Measurements from ENCODE around the gene C16orf96.
"Not testable (repeated sequence)": the region's sequence is repeated elsewhere in the genome, so short reads cannot be mapped to it uniquely, and the experiment has no call there.

The C16orf96 gene

DNA sequence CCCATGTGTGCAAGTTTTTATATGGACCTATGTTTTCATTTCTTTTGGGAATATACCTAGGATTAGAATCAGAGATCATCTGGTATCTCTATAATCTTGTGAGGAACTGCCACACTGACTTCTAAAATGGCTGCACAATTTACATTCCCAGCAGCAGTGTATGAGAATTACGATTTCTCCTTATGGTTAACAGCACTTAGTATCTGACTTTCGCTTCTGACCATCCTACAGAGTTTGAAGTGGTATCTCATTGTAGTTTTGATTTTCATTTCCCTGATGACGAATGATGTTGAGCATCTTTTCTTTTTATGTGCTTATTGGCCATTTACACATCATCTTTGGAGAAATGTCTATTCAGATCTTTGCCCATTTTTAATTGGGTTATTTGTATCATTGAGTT lies 10.0 kb downstream of the C16orf96 start:
- no peak for DNase-seq (ENCODE audit: low read depth)

DNA sequence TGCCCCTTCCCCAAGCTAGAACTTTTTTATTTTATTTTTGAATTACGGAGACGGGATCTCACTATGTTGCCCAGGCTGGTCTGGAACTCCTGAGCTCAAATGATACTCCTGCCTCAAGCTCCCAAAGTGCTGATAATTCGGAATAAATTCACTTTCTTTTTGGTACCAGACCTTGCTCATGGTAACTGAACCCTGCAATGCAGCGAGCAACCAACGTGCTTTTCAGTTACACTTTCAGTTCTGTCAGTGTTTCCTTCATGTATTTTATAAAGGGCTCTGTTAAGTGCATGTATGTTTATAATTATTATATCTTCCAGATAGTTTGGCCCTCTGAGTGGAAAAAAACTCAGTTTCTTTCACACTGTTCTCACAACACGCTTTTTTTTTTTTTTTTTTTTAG lies 13.9 kb downstream of the C16orf96 start:
- no peak for DNase-seq (ENCODE audit: low read depth)

DNA sequence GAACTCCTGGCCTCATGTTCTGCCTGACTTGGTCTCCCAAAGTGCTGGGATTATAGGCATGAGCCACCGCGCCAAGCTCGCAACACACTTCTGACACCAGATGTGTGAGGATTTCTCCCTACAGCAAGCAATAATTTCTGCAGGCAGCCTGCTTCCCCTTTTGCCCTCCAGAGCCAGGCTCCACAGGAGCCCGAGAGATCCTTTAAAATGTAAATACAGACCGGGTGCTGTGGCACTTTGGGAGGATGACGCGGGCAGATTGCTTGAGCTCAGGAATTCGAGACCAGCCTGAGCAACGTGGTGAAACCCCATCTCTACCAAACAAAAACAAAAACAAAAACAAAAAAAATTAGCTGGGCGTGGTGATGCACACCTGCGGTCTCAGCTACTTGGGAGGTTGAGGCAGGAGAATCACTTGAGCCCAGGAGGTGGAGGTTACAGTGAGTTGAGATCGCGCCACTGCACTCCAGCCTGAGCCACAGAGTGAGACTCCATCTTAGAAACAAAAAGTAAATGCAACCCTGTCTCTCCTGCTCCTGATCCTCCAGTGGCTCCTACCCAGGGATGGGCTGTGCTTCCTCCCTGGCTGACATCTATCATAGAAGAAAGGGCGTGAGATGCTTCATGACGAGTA lies 14.7 kb downstream of the C16orf96 start:
- no peak for DNase-seq (ENCODE audit: low read depth)

DNA sequence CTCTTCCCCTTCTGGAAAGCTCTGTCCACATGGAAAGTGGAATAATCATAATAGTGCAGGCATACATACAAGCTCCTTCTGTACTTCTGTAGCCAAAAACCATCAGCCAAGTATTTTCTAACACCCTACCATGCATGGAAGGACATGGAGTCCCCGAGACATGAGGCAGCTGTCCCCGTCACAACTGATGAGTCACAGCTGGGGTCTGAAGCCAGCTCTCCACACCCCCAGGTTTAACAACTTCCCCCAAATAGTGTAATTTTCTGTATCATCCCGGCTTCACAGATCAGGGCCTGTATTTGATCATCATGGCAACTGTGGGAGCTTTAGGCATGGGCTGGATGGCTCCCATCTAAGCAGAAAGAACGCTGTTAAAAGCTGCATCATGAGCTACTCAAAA lies 16.6 kb downstream of the C16orf96 start:
- DNase-seq (ENCODE audit: low read depth) = no peak

DNA sequence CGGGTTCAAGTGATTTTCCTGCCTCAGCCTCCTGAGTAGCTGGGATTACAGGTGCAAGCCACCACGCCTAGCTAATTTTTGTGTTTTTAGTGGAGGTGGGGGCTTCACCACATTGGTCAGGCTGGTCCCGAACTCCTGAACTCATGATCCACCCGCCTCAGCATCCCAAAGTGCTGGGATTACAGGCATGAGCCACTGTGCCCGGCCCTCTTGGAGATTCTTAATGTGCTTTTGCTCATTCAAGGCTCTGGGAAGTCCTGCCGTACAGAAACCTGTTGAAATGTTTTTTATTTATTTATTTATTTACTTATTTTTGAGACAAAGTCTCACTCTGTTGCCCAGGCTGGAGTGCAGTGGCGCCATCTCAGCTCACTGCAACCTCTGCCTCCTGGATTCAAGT lies 17.8 kb downstream of the C16orf96 start:
- DNase-seq (ENCODE audit: low read depth) = not testable (repeated sequence)

DNA sequence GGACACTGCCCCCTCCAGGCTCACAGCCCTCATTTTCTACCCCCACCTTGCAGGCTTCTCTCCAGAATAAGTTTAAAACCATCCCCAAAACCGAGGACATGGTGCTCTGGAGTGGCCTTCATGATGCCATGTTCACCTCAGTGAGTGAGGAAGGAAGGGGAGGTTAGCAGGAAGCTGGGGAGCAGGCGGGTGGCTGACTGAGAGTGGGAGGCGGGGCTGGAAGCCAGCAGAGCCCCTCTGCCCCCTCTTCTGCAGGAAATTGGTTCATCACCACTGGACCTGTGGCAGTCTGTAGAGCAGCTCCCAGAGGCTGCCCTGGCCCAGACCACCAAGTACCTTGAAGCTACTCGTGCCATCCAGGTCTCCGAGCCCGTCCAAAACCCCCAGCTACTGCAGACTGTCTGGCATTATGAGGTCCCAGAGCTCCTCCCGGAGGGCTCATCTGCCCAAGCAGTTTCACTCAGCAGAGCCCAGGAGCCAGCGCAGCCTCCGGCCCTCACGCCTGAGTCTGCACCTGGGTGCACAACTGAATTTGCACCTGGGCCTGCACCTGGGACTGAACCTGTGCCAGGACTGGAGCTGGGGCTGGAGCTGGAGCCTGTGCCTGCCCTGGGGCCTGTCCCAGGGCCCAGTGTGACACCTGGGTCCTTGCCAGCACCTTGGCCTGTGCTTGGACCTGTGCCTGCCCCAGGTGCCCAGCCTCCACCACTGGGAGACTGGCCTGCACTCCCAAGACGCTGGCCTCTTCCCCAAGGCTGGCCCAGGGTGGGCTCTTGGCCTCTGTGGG lies 19.0 kb downstream of the C16orf96 start:
- DNase-seq (ENCODE audit: low read depth) = no peak

DNA sequence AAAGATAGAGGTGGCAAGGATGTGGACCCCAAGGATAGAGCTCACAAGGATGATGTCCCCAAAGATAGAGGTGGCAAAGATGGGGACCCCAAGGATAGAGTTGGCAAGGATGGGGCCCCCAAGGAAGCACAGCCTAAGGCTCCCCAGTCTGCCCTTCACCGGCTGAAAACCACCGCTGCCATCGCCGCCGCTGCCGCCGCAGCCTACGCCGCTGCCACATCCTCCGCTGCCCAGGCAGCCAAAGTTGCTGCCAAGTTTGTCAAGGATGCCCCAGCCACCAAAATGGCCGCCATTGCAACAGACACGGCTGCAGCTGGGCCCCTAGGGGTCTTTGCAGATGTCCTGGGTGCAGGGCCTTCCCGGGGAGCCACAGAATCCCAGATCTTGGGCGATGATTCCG lies 19.9 kb downstream of the C16orf96 start:
- no peak for DNase-seq (ENCODE audit: low read depth)

DNA sequence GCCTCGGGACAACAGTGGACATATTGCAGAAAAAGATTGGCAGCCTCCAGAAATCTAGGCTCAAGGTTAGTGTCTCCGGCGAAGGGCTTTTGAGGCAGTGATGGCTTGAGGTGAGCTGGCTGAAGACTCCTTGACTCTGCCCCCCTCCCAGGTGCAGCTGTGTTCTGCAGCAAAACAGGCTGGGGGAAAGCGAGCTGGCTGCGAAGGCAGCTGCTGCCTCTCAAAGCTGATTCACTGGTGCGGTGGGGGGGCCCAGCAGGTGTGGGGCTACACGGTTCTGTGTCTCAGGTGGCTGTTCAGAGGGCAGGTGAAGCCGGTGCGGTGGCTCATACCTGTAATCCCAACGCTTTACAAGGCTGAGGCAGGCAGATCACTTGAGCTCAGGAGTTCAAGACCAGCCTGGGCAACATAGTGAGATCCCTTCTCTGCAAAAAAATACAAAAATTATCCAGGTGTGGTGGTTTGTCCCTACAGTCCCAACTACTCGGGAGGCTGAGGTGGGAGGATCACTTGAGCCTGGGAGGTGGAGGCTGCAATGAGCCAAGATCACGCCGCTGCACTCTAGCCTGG lies 22.9 kb downstream of the C16orf96 start:
- no peak for DNase-seq (ENCODE audit: low read depth)

DNA sequence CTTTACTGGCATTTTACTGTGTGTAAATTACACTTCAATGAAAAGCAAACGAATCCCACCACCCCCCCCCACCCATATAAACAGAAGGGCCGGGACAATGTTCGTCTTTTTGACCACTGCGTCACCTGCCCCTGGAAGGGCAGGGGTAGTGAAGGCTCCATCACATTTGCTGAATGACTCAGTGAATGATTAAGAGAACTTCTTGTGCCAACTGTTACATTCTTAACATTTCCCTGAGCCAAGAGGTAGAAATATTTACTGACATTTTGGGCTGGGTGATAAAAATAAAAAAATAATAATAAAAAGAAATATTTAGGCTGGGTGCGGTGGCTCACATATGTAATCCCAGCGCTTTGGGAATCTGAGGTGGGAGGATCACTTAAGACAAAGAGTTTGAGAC lies 24.1 kb downstream of the C16orf96 start:
- DNase-seq (ENCODE audit: low read depth) = no peak

DNA sequence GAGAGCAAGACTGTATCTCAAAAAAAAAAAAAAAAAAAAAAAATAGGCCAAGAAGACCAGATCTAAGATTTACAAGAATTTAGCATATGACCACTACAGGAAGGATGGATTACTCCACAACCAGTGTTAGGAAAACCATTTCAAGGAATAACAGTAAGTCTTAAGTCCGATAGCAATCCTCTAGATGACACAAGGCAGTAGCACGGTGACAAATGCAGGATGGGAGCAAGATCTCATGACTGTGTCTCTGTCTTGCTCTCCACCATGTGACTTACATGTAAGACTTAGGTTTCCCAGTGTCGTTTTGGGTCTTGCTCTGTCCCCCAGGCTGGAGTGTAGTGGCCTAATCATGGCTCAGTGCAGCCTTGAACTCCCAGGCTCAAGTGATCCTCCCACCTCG lies 27.8 kb downstream of the C16orf96 start:
- no peak for DNase-seq (ENCODE audit: low read depth)

DNA sequence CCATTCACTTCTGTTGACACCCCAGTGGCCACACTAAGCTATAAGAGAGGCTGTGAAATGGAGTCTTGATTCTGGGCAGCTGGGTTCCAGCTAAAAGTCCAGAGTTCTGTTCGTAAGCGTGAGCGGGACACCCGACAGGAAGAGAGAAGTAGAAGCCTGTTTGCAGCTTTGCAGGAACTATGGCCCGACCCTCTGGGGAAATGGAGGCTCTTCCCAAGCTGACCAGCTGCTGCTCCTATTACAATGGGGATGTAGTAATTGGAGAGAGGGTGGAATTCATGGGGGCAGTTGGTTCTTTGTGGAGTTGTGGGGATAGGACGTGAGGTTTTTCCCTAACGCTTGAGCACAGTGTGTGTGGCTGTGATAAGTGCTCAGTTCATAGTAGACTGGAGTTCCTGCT lies 30.2 kb downstream of the C16orf96 start:
- no peak for DNase-seq (ENCODE audit: low read depth)

DNA sequence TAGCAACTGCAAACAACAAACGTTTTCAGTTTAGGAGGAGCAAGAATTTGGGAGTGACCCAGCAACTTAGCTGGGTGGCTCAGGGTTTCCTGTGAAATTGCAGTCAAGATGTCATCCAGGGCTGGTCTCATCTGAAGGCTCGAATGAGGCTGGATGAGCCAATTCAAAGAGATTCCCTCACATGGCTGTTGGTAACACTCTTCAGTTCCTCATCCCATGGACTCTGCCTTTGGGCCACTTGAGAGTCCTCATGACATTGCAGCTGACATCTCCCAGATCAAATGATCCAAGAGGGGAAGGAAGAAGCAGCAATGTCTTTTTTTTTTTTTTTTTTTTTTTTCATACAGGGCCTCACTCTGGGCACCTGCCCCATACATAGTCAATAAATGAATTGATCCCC lies 32.2 kb downstream of the C16orf96 start:
- no peak for DNase-seq (ENCODE audit: low read depth)

DNA sequence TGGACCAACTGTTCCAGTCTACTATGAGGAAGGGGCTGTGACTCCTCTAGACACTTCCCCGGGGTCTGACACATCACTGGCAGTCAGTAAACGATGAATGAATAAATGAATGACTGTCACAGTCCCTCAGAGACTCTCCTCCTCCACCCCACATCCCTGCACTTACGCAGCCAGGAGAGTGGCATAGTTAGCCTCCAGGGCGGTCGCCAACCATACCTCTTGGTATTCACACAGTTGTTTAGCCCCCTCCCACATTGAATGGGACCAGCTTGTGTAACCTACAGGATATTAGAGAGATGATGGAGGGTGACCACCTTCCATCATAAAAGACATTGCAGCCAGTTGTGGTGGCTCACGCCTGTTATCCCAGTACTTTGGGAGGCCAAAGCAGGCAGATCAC lies 32.8 kb downstream of the C16orf96 start:
- no peak for DNase-seq (ENCODE audit: low read depth)

DNA sequence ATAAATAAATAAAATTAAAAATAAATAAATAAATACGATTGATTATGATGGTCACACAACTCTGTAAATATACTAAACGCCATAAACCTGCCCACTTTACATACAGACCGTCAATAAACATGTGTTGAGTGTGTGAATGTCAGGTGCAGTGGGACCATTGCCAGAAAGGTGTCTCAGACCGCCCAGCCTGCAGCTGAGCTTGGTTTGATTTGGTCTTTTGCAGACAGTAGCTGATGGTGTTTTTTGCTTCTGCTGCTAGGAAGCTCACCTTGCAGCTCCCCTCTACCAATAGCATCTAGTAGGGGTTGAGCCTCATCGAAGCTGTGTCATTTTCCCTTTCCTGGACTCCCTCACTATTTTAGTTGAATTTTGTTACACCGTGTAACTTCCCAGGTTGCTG lies 35.1 kb downstream of the C16orf96 start:
- DNase-seq (ENCODE audit: low read depth) = no peak

DNA sequence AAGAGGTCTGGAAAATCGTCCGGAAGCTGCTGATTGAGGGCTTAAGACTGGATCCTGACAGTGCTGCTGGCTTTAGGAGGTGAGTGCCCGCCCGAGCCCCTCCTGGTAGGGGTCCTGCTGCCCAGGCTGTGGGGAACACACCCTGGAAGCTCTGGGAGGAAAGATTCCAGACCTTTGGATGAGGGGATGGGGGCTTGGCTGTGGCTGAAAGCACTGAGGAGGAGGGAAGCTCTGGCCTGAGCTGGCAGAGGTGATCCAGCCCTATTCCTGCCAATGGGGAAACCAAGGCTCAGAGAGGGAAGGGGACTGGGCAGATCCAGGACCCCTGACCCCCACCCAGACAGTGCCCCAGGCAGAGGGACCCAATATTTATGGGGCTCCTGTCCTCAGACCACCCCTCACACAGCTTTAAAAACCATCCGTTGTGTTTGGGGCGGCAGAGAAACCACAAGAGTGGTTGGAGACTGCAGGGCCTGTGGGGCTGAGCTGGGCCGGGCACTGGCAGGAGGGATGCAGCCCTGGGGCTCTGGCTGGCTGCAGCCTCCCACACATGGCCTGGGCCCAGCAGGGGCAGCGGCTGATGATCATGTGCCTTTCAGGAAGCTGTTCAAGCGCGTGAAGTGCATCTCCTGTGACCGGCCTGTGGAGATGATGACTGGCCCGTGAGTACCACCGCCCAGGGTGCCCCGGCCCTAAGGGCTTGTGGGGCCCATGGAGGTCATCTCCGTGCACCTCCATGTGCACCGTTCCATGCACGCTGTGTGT lies 35.7 kb downstream of the C16orf96 start:
- no peak for DNase-seq (ENCODE audit: low read depth)

DNA sequence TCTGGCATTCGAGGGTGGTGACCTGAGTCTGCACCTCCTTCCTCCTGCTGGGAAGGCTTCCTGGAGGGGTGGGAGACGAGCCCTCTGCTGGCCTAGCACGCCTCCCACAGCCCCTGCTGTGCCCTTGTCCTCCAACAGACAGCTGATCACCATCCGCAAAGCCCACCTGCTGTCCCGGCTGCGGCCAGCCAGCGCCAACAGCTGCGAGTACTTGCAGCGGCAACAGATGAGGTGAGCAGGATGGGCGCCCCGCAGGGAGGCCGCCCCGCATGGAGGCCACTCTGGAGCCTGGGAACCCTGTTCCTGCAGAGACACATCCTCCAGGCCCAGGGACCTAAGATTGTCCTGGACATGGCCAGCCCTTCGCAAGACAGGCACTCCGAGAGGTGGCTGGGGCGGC lies 36.9 kb downstream of the C16orf96 start:
- no peak for DNase-seq (ENCODE audit: low read depth)

DNA sequence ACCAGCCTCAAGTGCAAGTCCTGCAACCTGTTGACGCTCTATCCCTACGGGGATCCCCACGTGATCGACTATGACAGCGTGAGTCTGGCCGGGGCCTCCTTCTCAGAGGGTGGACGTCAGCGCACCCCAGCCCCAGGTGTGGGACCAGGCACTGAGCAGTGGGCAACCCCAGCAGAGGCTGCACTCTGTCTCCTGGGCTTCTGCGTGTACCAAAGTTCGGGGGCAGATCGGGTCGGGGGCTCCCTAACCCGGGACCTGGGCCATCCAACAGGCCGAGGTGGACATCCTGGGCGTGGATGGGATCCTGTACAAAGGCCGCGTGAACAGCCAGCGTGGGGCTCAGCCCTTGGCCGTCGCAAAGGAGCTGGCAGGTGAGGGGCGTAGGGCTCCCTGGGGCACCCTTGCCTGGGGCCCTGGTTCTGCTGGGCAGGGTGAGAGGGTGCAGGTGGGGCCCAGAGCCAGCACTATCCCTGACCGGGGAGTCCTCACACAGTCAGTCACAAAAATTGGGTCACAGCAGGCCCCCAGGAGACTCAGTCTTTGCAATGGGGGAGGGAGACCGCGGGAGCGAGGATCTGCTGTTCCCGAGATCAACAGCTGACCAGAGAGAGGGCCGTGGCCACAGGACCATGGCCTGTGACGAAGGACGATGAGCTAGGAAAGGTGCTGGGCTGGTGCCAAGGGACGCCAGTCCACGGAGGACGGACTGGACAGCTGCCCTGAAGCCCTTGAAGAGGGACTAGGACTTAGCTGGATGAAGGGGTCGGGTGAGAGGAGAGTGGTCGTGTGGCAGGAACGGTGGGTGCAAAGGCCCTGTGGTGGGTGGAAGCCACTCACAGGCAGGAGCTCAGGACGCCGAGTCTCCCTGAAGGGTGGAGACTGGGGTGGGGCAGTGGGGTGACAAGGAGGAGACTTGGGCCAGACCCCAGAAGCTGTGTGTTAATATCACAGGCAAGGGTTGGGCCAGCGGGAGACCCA lies 38.6 kb downstream of the C16orf96 start:
- DNase-seq (ENCODE audit: low read depth) = no peak

DNA sequence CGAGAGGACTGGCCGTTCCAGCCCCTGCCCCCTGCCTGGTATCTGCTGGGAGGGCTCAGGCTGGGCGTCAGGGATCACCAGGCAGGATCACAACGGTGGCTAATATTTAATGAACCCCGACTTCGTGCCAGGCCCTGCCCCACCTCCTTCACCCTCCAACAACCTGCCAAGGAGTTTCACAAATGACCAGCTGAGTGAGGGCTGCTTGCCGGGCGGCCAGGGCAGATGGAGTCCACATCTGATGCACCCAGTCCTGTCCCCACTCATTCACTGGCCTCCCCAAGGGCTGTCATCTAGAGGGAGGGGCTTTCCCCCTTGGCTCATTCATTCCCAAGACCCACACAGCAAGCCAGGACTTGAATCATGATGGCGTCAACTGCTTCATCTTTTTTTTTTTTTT lies 41.0 kb downstream of the C16orf96 start:
- no peak for DNase-seq (ENCODE audit: low read depth)

DNA sequence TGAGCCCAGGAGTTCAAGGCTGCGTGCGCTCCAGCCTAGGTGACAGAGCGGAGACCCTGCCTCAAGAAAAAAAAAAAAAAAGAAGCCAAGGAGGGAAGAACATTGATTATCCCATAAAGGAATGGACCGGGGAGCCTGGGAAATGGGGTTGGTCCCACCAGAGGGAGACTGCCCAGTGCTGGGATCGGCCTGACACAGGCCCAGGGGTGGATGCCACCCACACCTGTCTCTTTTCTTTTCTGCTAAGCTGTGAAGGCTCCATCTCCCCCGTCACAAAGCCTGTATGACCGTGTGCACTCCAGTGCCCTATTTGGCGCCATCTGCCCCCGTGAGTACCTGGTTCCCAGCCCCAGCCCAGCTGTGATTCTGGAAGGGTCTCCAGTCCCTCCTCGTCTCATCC lies 42.9 kb downstream of the C16orf96 start:
- DNase-seq (ENCODE audit: low read depth) = no peak

DNA sequence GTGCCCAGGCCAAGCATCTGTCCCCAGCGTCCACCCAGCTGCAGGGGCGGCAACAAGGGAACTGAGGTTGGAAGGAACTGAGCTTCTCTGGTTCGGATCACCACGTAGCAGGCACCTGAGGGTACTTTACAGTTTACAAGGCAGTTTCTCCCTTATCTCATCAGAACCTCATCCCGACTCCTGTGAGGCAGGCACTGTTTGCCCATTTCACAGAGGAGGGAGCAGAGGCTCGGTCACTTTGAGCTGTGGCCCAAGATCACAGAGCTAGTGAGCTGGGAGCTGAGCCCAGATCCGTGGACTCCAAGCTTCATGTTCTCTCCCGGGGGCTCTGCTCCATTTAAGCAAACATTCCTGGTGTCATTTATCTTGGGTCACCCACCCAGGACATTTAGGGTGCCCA lies 43.4 kb downstream of the C16orf96 start:
- no peak for DNase-seq (ENCODE audit: low read depth)

DNA sequence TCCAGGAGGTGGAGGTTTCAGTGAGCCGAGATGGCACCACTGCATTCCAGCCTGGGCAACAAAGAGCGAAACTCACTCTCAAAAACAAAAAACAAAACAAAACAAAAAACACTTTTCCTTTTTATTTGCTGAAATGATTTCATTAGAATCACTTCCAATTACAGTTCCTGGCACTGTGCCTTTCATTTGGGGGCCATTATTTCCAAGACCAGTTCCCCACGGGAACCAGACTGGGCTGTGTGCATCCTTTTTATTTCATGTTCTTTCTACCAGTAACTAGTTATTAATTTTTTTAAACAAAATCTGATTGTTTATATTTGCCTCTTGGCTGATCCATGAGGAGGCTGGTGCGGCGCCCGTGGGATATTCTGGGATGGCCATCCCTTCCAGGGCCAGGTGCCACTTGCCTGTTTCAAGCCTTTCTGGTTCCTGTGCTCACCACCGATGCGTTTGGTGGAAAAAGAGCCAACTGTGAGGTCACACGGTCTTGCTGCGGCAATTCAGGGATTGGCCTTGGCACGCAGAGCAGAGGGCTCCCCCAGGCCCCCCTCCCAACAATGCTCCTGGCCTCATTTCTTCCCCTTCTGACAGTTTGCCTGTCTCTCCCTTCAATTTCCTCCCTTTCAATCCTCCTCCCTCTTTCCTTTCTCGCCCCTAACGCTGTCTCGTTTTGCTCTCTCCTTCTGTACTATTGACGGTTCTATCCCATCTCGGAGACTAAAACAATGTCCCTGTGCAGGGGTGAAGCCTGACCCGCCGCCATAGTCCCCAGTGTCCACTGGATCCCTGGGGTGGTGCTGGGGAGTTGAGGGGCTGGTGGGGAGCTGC lies 45.1 kb downstream of the C16orf96 start:
- DNase-seq (ENCODE audit: low read depth) = no peak

All from ELR (cell line).